BE2C (cell line): ENCODE data around the gene CFAP299.

Experiments used
- DNase-seq: peaks from one replicate; pipeline ENCODE4 v3.0.0-alpha.2; 2020
- H3K27me3 ChIP-seq: fragments of 250-450 bp; sonication (Bioruptor Pico); 2 replicates; pipeline ENCODE4 v1.5.1; 2020; ENCODE audit warnings: mild to moderate bottlenecking
- H3K36me3 ChIP-seq: fragments of 250-450 bp; sonication (Bioruptor Pico); 2 replicates; pipeline ENCODE4 v1.5.1; 2020; ENCODE audit warnings: mild to moderate bottlenecking
- H3K4me1 ChIP-seq: fragments of 250-450 bp; sonication (Bioruptor Pico); 2 replicates; pipeline ENCODE4 v1.5.1; 2020
- H3K4me3 ChIP-seq: 2 replicates; pipeline ENCODE4 v1.5.1; 2011; ENCODE audit warnings: low read depth, low read length
- H3K9me3 ChIP-seq: fragments of 250-450 bp; sonication (Bioruptor Pico); 2 replicates; pipeline ENCODE4 v1.5.1; 2020
- TF ChIP-seq, protein P1 (sequence below): IDR thresholded peaks from 2 replicates; pipeline ENCODE4 v1.5.1; 2012; ENCODE audit warnings: mild to moderate bottlenecking, low read depth, low read length

CFAP299 gene

DNA sequence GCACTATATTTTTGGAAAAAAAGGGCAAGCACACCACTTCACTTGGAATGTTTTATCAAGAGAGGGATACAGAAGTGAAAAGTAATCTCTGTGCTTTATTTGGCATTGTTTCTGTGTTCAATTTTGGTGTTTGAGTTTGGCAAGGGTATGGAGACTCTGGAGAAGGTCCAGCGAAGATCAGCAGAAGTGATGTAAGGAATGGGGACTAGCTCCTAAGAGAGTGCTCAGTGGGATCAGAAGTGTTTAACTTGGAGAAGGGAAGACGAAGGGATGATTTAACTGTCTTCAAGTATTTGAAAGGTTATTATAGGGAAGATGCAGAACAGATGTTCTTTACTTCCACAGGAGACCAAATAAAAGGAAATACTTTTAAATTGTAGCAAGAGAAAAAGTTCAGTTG is 74.3 kb downstream of the CFAP299 start:
- no peak for DNase-seq
- Histone ChIP-seq H3K27me3 (no peaks in the 10 kb centered on the region), H3K4me3 (no peak overlapping the region), H3K4me1 (no peaks in the 10 kb centered on the region), H3K36me3 (no peaks in the 10 kb centered on the region), H3K9me3 (no peaks in the 10 kb centered on the region)
- TF ChIP-seq, protein P1, sequence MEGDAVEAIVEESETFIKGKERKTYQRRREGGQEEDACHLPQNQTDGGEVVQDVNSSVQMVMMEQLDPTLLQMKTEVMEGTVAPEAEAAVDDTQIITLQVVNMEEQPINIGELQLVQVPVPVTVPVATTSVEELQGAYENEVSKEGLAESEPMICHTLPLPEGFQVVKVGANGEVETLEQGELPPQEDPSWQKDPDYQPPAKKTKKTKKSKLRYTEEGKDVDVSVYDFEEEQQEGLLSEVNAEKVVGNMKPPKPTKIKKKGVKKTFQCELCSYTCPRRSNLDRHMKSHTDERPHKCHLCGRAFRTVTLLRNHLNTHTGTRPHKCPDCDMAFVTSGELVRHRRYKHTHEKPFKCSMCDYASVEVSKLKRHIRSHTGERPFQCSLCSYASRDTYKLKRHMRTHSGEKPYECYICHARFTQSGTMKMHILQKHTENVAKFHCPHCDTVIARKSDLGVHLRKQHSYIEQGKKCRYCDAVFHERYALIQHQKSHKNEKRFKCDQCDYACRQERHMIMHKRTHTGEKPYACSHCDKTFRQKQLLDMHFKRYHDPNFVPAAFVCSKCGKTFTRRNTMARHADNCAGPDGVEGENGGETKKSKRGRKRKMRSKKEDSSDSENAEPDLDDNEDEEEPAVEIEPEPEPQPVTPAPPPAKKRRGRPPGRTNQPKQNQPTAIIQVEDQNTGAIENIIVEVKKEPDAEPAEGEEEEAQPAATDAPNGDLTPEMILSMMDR, result no peak

DNA sequence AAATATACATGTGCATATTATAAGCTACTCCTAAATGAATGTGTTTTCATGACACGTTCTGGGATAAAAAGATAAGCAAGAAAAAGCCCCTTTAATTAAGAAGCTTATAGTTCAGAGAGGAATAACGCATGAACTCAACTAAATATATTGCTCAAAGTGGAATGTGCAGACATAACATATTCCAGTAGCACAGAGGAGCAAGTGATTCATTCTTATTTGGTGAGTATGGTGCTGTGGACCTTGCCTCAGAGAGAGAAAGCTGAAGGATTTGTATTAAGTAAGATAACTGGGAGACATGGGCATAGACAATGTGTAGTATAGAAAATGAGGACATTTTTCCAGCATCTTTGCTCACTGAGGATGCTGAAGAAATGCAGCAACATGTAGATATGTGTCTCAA is 76.8 kb downstream of the CFAP299 start:
- H3K4me1 ChIP-seq, result no peaks in the 10 kb centered on the region

DNA sequence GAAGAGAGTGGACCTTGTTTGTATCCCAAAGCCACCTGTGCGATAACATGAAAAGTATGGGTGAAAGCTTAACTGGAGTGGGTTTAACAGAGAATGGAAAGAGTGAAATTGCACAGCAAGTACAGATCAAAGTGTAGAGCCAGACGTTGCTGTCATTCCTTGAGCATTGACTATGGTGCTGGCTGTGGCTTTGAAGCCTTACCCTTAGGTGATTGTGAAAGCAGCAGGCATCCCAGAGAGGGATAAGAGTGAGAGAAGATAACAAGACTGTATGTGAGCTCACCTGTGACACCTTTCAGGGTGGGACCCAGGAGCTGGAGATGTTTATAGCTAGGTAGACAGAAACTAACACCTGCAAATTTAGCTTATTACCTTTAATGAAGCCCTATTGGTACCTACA is 77.6 kb downstream of the CFAP299 start:
- Histone ChIP-seq H3K4me1 (no peaks in the 10 kb centered on the region), H3K9me3 (no peaks in the 10 kb centered on the region), H3K36me3 (no peaks in the 10 kb centered on the region), H3K4me3 (no peak overlapping the region), H3K27me3 (no peaks in the 10 kb centered on the region)
- TF ChIP-seq, protein P1, result no peak
- no peak for DNase-seq

More for the DNA sequence above, 76.8 kb downstream of the CFAP299 start:
- no peak for DNase-seq
- Histone ChIP-seq H3K4me3 (no peak overlapping the region), H3K36me3 (no peaks in the 10 kb centered on the region), H3K9me3 (no peaks in the 10 kb centered on the region), H3K27me3 (no peaks in the 10 kb centered on the region)
- TF ChIP-seq, protein P1, result no peak

DNA sequence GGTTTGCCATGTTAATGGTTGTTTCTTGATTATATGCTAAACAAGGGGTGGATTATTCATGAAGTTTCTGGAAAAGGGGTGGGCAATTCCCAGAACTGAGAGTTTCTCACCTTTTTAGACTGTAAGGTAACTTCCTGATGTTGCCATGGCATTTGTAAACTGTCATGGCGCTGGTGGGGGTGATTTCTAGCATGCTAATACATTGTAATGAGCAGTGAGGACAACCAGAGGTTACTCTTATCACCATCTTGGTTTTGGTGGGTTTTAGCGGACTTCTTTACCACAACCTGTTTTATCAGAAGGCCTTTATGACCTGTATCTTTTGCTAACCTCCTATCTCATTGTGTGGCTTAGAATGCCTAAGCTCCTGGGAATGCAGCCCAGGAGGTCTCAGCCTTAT is 81.5 kb downstream of the CFAP299 start:
- Histone ChIP-seq H3K4me1 (no peaks in the 10 kb centered on the region), H3K27me3 (no peaks in the 10 kb centered on the region), H3K9me3 (no peaks in the 10 kb centered on the region), H3K4me3 (no peak overlapping the region), H3K36me3 (no peaks in the 10 kb centered on the region)
- DNase-seq, result no peak
- TF ChIP-seq, protein P1, result no peak

DNA sequence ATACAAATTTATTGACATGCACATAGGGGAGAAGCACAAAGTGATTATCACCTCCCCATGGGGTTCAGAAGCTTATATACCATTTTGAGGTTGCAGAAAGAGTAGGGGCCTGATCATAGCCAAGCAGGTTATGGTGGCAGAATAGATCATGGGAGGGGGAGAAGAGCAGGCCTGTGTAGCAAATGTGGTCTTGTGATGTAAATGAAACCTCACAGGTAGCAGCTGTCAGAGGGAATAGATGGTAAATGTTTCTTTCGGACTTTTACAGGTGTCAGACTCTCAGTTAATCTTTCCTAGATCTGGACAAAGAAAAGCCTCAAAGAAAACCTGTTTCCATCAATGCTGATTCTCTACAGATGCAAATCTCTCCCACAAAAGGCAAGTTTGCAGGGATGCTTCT is 84.4 kb downstream of the CFAP299 start:
- no peaks in the 10 kb centered on the region for H3K36me3 ChIP-seq
- H3K4me1 ChIP-seq, result no peaks in the 10 kb centered on the region
- H3K4me3 ChIP-seq, result no peak overlapping the region
- no peak for DNase-seq
- TF ChIP-seq, protein P1, result no peak
- no peaks in the 10 kb centered on the region for H3K9me3 ChIP-seq
- H3K27me3 ChIP-seq, result no peaks in the 10 kb centered on the region

DNA sequence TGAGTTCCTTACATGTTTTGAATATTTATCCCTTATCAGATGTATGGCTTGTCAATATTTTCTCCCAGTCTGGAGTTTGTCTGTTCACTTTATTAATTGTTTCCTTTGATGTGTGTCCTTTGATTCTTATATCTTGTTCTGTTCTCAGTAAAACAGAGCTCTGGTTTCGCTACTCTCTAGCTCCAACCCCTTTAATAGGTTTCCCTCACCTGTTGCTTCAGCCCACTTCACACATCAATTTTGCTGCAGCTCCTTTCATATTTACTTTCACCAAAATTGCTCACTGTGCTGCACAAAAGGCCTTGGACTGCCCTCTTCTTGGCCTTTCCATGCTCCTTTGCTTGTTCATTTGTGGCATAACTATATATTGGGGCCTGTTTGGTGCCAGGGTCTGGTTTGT is 85.1 kb downstream of the CFAP299 start:
- TF ChIP-seq, protein P1, result no peak
- no peaks in the 10 kb centered on the region for H3K9me3 ChIP-seq
- H3K4me3 ChIP-seq, result no peak overlapping the region
- no peaks in the 10 kb centered on the region for H3K4me1 ChIP-seq
- H3K36me3 ChIP-seq, result no peaks in the 10 kb centered on the region
- DNase-seq, result no peak
- H3K27me3 ChIP-seq, result no peaks in the 10 kb centered on the region
